Measurements from ENCODE around the gene UNKL. TPM values are rescaled to one million over a fixed set of nuclear protein-coding genes. Genes with fewer than 3 reads are reported as not detected.

UNKL gene
- total RNA-seq, 1 donor from 2014 or later: 13.4 TPM

DNA sequence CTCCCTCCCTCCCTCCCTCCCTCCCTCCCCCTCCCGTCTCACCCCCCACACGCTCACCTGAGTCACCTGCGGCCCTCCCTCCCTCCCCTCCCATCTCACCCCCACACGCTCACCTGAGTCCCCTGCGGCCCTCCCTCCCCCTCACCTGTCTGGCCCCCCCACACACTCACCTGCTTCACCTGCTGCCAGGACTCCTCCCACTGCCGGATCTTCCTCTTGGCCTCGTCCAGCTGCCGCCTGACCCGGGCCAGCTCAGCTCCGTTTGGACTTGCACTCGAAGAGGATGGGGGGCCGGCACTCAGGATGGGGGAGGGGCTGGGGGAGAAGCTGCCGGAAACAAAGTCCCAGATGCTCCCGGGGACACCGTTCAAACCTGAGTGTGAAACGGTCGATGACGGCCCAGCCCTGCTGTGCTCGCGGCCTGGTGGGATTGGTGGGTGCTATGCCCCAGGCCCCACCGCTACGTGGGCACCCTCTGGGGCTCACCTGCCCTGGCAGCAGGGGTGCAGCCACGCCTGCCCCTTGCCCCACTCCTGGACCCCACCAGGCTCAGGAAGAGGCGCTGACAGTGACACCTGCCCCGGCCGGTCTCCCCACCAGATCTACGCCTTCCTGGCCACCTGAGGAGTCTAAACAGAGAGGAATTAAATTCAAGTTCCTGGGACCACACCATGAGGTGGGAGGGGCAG is 46.9 kb downstream of the UNKL start:
- intact Hi-C loops (cut with micrococcal nuclease): no loop called here
- no peak for DNase-seq
- H3K9me3 ChIP-seq (replicated peaks): no peaks in the 10 kb centered on the region
- no peaks in the 10 kb centered on the region for H3K27me3 ChIP-seq (ENCODE audit: low read depth)
- no peak overlapping the region for H3K4me3 ChIP-seq
- H3K4me1 ChIP-seq: no peaks in the 10 kb centered on the region
- TF ChIP-seq, protein P1, sequence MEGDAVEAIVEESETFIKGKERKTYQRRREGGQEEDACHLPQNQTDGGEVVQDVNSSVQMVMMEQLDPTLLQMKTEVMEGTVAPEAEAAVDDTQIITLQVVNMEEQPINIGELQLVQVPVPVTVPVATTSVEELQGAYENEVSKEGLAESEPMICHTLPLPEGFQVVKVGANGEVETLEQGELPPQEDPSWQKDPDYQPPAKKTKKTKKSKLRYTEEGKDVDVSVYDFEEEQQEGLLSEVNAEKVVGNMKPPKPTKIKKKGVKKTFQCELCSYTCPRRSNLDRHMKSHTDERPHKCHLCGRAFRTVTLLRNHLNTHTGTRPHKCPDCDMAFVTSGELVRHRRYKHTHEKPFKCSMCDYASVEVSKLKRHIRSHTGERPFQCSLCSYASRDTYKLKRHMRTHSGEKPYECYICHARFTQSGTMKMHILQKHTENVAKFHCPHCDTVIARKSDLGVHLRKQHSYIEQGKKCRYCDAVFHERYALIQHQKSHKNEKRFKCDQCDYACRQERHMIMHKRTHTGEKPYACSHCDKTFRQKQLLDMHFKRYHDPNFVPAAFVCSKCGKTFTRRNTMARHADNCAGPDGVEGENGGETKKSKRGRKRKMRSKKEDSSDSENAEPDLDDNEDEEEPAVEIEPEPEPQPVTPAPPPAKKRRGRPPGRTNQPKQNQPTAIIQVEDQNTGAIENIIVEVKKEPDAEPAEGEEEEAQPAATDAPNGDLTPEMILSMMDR (IDR thresholded peaks at IDR 0.05; ENCODE audit: borderline replicate concordance): no peak
- peaks cover 65% of the 10 kb centered on the region for H3K36me3 ChIP-seq
- H3K27ac ChIP-seq (replicated peaks): no peak overlapping the region

DNA sequence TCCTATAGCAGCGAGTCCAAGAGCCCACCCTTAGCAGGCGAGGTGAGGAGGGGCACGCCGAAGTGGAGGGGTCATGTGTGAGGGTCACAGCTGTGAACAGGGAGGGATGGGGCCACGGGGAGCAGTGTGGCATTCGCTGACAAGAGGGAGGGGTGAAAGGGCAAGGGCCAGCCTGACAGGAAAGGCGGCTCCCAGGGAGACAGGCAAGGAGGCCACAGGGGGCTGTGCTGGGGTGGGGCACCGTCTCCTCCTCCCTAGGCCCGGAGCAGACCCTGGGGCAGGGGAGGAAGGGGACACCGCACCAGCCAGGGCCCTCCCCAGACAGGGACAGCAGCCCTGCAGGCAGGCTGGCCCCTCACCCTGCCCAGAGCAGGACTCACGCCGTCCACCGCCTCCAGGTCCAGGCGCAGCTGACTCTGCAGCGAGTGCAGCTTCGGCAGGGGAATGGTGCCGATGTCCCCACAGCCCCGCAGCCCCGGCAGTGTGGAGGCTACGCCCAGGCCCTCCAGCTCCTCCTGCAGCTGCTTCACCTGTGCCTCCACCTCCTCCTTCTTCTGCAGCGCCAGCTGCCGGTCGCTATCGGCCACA is 47.7 kb downstream of the UNKL start:
- no peak for DNase-seq
- intact Hi-C loops (cut with micrococcal nuclease): no loop called here

GRCh38 chr16:1366060-1366711 is 48.3 kb downstream of the UNKL start:
- H3K4me3 ChIP-seq: no peak overlapping the region
- no peak overlapping the region for H3K27ac ChIP-seq (replicated peaks)
- peaks cover 75% of the 10 kb centered on the region for H3K36me3 ChIP-seq
- no peaks in the 10 kb centered on the region for H3K27me3 ChIP-seq (ENCODE audit: low read depth)
- no peaks in the 10 kb centered on the region for H3K9me3 ChIP-seq (replicated peaks)
- no peak for DNase-seq
- TF ChIP-seq, protein P1 (IDR thresholded peaks at IDR 0.05; ENCODE audit: borderline replicate concordance): no peak
- no peaks in the 10 kb centered on the region for H3K4me1 ChIP-seq
- intact Hi-C loops (cut with micrococcal nuclease): no loop called here

More for the DNA sequence above, 47.7 kb downstream of the UNKL start:
- Histone ChIP-seq H3K4me1 (no peaks in the 10 kb centered on the region), H3K27ac (replicated peaks) (no peak overlapping the region), H3K27me3 (ENCODE audit: low read depth) (no peaks in the 10 kb centered on the region), H3K36me3 (peaks cover 74% of the 10 kb centered on the region), H3K9me3 (replicated peaks) (no peaks in the 10 kb centered on the region), H3K4me3 (no peak overlapping the region)
- TF ChIP-seq, protein P1 (IDR thresholded peaks at IDR 0.05; ENCODE audit: borderline replicate concordance): no peak

- Histone ChIP-seq H3K4me1 (no peaks in the 10 kb centered on the region), H3K4me3 (no peak overlapping the region), H3K27ac (replicated peaks) (no peak overlapping the region), H3K27me3 (ENCODE audit: low read depth) (no peaks in the 10 kb centered on the region), H3K9me3 (replicated peaks) (no peaks in the 10 kb centered on the region), H3K36me3 (peaks cover 81% of the 10 kb centered on the region)
- TF ChIP-seq, protein P1 (IDR thresholded peaks at IDR 0.05; ENCODE audit: borderline replicate concordance): no peak
- DNase-seq: no peak
- intact Hi-C loops (cut with micrococcal nuclease): no loop called here
Observed at GRCh38 chr16:1364510-1364909, 50.0 kb downstream of the UNKL start.

GRCh38 chr16:1363501-1364041 is 50.9 kb downstream of the UNKL start:
- H3K27me3 ChIP-seq (ENCODE audit: low read depth): no peaks in the 10 kb centered on the region
- no peaks in the 10 kb centered on the region for H3K9me3 ChIP-seq (replicated peaks)
- no peaks in the 10 kb centered on the region for H3K4me1 ChIP-seq

More at GRCh38 chr16:1363501-1364041, 50.9 kb downstream of the UNKL start:
- peak; percentile 52 for DNase-seq
- Histone ChIP-seq H3K36me3 (peaks cover 80% of the 10 kb centered on the region), H3K27ac (replicated peaks) (no peak overlapping the region), H3K4me3 (no peak overlapping the region)
- TF ChIP-seq, protein P1 (IDR thresholded peaks at IDR 0.05; ENCODE audit: borderline replicate concordance): peak; percentile 81
- intact Hi-C loops (cut with micrococcal nuclease): no loop called here

All from left ventricle myocardium inferior (tissue), 1 donor.